Neural cell (in vitro differentiated cells): Measurements from ENCODE around the gene ARL4A. TPM values are rescaled to one million over a fixed set of nuclear protein-coding genes. Genes with fewer than 3 reads are reported as not detected.
"Not testable (repeated sequence)": the region's sequence is repeated elsewhere in the genome, so short reads cannot be mapped to it uniquely, and the experiment has no call there.

Experiments
- H2AFZ ChIP-seq: fragments of 200-600, 300-800 bp; sonication (generic), shearing (Covaris generic); 2 replicates; pipeline ENCODE4 v1.6.0; 2014; ENCODE audit warnings: low read depth, mild to moderate bottlenecking, antibody characterized with exemption, low read length, moderate library complexity
- H3F3A ChIP-seq: fragments of 200-600 bp; shearing (Covaris generic); 2 replicates; pipeline ENCODE4 v1.6.1; 2016; ENCODE audit warnings: mild to moderate bottlenecking, moderate library complexity, mixed read lengths, antibody characterized with exemption, low read length; ENCODE audit not compliant: insufficient read depth, poor library complexity, severe bottlenecking
- H3K27ac ChIP-seq: fragments of 200-600, 300-800 bp; sonication (generic), shearing (Covaris generic); 2 replicates; pipeline ENCODE4 v1.5.1; 2014; ENCODE audit warnings: mild to moderate bottlenecking, low read length, moderate library complexity
- H3K27me3 ChIP-seq: fragments of 300-800, 200-600 bp; sonication (generic), shearing (Covaris generic); 2 replicates; pipeline ENCODE4 v1.6.0; 2014; ENCODE audit warnings: mild to moderate bottlenecking, low read depth, low read length, moderate library complexity; ENCODE audit not compliant: insufficient read depth
- H3K36me3 ChIP-seq: fragments of 300-800, 200-600 bp; sonication (generic), shearing (Covaris generic); 2 replicates; pipeline ENCODE4 v1.5.1; 2014; ENCODE audit warnings: mild to moderate bottlenecking, antibody characterized with exemption, low read length, moderate library complexity; ENCODE audit not compliant: insufficient read depth
- H3K4me2 ChIP-seq: fragments of 300-800, 200-600 bp; sonication (generic), shearing (Covaris generic); 2 replicates; pipeline ENCODE4 v1.6.0; 2014; ENCODE audit warnings: mild to moderate bottlenecking, low read length
- H3K4me3 ChIP-seq: fragments of 300-800, 200-600 bp; sonication (generic), shearing (Covaris generic); 2 replicates; pipeline ENCODE4 v1.5.1; 2014; ENCODE audit warnings: mild to moderate bottlenecking, low read length, moderate library complexity
- H3K79me2 ChIP-seq: fragments of 200-600 bp; shearing (Covaris generic); replicated peaks from 2 replicates; pipeline ENCODE4 v1.6.0; 2014; ENCODE audit warnings: mild to moderate bottlenecking, low read length, moderate library complexity; ENCODE audit not compliant: insufficient read depth
- H3K9ac ChIP-seq: fragments of 300-800, 200-600 bp; sonication (generic), shearing (Covaris generic); 2 replicates; pipeline ENCODE4 v1.6.1; 2016; ENCODE audit warnings: mild to moderate bottlenecking, low read length, mixed read lengths
- H3K9me2 ChIP-seq: fragments of 200-600 bp; shearing (Covaris generic); 2 replicates; pipeline ENCODE4 v1.6.1; 2016; ENCODE audit warnings: mild to moderate bottlenecking, low read length, mixed read lengths; ENCODE audit not compliant: insufficient read depth
- H3K9me3 ChIP-seq: fragments of 200-600, 300-800 bp; sonication (generic), shearing (Covaris generic); 2 replicates; pipeline ENCODE4 v1.6.1; 2016; ENCODE audit warnings: mild to moderate bottlenecking, mixed run types, low read length, moderate library complexity, mixed read lengths
- H4K20me1 ChIP-seq: fragments of 200-600 bp; shearing (Covaris generic); 2 replicates; pipeline ENCODE4 v1.6.1; 2016; ENCODE audit warnings: mild to moderate bottlenecking, mixed run types; ENCODE audit not compliant: insufficient read depth
- CTCF ChIP-seq: fragments of 450-650 bp; IDR thresholded peaks from 2 replicates; pipeline ENCODE4 v1.5.1; 2014; ENCODE audit warnings: antibody characterized with exemption, mild to moderate bottlenecking, moderate library complexity; ENCODE audit not compliant: poor library complexity, severe bottlenecking
- EP300 ChIP-seq: fragments of 450-650 bp; conservative IDR thresholded peaks from 2 replicates; pipeline ENCODE4 v1.6.1; 2014; ENCODE audit warnings: antibody characterized with exemption, mild to moderate bottlenecking, moderate library complexity; ENCODE audit not compliant: poor library complexity, severe bottlenecking
- MXI1 ChIP-seq: fragments of 450-650 bp; conservative IDR thresholded peaks from 2 replicates; pipeline ENCODE4 v1.6.1; 2014; ENCODE audit warnings: antibody characterized with exemption, mild to moderate bottlenecking; ENCODE audit not compliant: poor library complexity, severe bottlenecking
- POLR2AphosphoS5 ChIP-seq: IDR thresholded peaks from 2 replicates; pipeline ENCODE4 v1.6.1; 2012
- RAD21 ChIP-seq: fragments of 450-650 bp; conservative IDR thresholded peaks from 2 replicates; pipeline ENCODE4 v1.6.1; 2014; ENCODE audit warnings: antibody characterized with exemption, mild to moderate bottlenecking, moderate library complexity
- REST ChIP-seq: IDR thresholded peaks from 2 replicates; pipeline ENCODE4 v1.6.1; 2012; ENCODE audit warnings: borderline replicate concordance
- SMC3 ChIP-seq: fragments of 450-650 bp; conservative IDR thresholded peaks from 2 replicates; pipeline ENCODE4 v1.6.1; 2014; ENCODE audit warnings: antibody characterized with exemption, mild to moderate bottlenecking, moderate library complexity; ENCODE audit not compliant: poor library complexity
- TAF1 ChIP-seq: IDR thresholded peaks from 2 replicates; pipeline ENCODE4 v1.6.1; 2012; ENCODE audit warnings: low read depth
- polyA plus RNA-seq: library from polyadenylated mRNA; depleted of rRNA; stranded (reverse); fragments of >200 nt; gene quantifications from 2 replicates; pipeline ENCODE4 v1.2.3, GENCODE V29; 2014

ARL4A gene
- polyA plus RNA-seq, 1 donor from 2014 or later: 10.9 TPM

- no peaks in the 10 kb centered on the region for H3F3A ChIP-seq
- no peak overlapping the region for H3K4me2 ChIP-seq
- H3K36me3 ChIP-seq: no peaks in the 10 kb centered on the region
- H4K20me1 ChIP-seq: no peaks in the 10 kb centered on the region
- H3K27ac ChIP-seq: no peak overlapping the region
- H3K9me2 ChIP-seq: no peaks in the 10 kb centered on the region
- H3K9me3 ChIP-seq: no peaks in the 10 kb centered on the region
- H3K9ac ChIP-seq: no peak overlapping the region
- H3K27me3 ChIP-seq: no peaks in the 10 kb centered on the region
- no peak overlapping the region for H3K4me3 ChIP-seq
- no peak overlapping the region for H2AFZ ChIP-seq
- TF ChIP-seq REST (no peak), MXI1 (no peak)
- no peaks in the 10 kb centered on the region for H3K79me2 ChIP-seq
Measured at GRCh38 chr7:12643001-12643643, 44.3 kb upstream of the ARL4A start.

GRCh38 chr7:12643644-12644043 lies 43.8 kb upstream of the ARL4A start:
- H2AFZ ChIP-seq: no peak overlapping the region
- no peak overlapping the region for H3K27ac ChIP-seq

GRCh38 chr7:12645212-12645611 lies 42.2 kb upstream of the ARL4A start:
- not testable (repeated sequence) for H3K27ac ChIP-seq, H3K79me2 ChIP-seq, H3F3A ChIP-seq, H3K36me3 ChIP-seq, H3K9me3 ChIP-seq, H2AFZ ChIP-seq, H4K20me1 ChIP-seq, H3K9ac ChIP-seq, H3K27me3 ChIP-seq, H3K4me3 ChIP-seq, H3K4me2 ChIP-seq, H3K9me2 ChIP-seq

More at GRCh38 chr7:12643644-12644043, 43.8 kb upstream of the ARL4A start:
- H3K9me3 ChIP-seq: no peaks in the 10 kb centered on the region
- H3K27me3 ChIP-seq: no peaks in the 10 kb centered on the region
- no peak overlapping the region for H3K4me2 ChIP-seq
- no peaks in the 10 kb centered on the region for H3K79me2 ChIP-seq
- no peaks in the 10 kb centered on the region for H3K9me2 ChIP-seq
- no peak overlapping the region for H3K9ac ChIP-seq
- H4K20me1 ChIP-seq: no peaks in the 10 kb centered on the region
- H3K4me3 ChIP-seq: no peak overlapping the region
- TF ChIP-seq CTCF (no peak), SMC3 (no peak), EP300 (no peak), REST (no peak), TAF1 (no peak), RAD21 (no peak), POLR2AphosphoS5 (no peak)
- H3F3A ChIP-seq: no peaks in the 10 kb centered on the region
- H3K36me3 ChIP-seq: no peaks in the 10 kb centered on the region
